ENCODE results near the gene RNU6-1.

DNA sequence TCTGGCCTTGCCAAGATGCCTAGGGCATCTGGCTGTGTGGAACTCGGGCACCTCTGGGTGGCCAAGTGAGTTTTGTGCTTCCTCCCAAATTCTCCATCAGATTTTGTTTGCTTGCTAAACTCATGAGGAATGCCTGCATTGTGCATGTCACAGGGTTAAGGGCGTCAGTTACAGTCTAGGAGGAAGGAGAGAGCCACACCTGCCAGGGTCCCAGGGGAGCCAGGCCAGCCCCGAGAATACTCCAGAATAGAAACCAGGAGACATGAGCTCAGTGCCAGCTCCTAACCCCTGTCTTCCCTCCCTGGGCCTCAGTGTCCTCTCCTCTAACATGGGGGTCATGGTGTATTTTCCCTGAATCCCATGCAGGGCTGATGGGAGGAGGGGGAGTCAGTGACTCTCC, 36.5 kb downstream of the RNU6-1 start:
- TF ChIP-seq POLR2AphosphoS5 (IDR thresholded peaks at IDR 0.05) (no peak), EP300 (IDR thresholded peaks at IDR 0.05) (no peak), POLR2A (IDR thresholded peaks at IDR 0.05) (no peak)

Measured in gastroesophageal sphincter (tissue), 2 donors.